Adrenal gland (tissue), 12 donors: ENCODE measurements around the gene AKAP13. TPM values are rescaled to one million over a fixed set of nuclear protein-coding genes. Genes with fewer than 3 reads are reported as not detected.

Source experiments
- DNase-seq, 7 donors: peaks; one replicate each; pipeline ENCODE4 v3.0.0-alpha.2; 2019 to 2020
- H3K27ac ChIP-seq, 5 donors: fragments of 200-600 bp; sonication (generic) in 4 of 5; 1 replicate in 3 of 5; 2 replicates in 2 of 5; pipeline versions ENCODE4 v1.5.1 to v1.8.0; 2016 to 2020; ENCODE audit warnings: mild to moderate bottlenecking in 1 of 5
- H3K27me3 ChIP-seq: fragments of 200-600 bp; 2 replicates; pipeline ENCODE4 v1.8.0; 2021
- H3K36me3 ChIP-seq, 2 donors: fragments of 200-600 bp; replicated peaks in 1 of 2; 1 replicate in 1 of 2; 2 replicates in 1 of 2; pipeline versions ENCODE4 v1.5.1 to v1.8.0; 2018 to 2022
- H3K4me1 ChIP-seq, 2 donors: fragments of 200-600 bp; replicated peaks in 1 of 2; 1 replicate in 1 of 2; 2 replicates in 1 of 2; pipeline versions ENCODE4 v1.5.1 to v1.8.0; 2018 to 2021
- H3K4me3 ChIP-seq, 4 donors: fragments of 200-600 bp; sonication (generic) in 3 of 4; one replicate each; pipeline ENCODE4 v1.5.1; 2016 to 2018
- H3K9me3 ChIP-seq, 3 donors: fragments of 200-600 bp; sonication (generic) in 1 of 3; replicated peaks in 1 of 3; 1 replicate in 2 of 3; 2 replicates in 1 of 3; pipeline versions ENCODE4 v1.5.1 to v1.8.0; 2016 to 2021
- POLR2A ChIP-seq, 2 donors: fragments of 450-650 bp; IDR thresholded peaks; one replicate each; pipeline ENCODE4 v1.6.1; 2017; ENCODE audit warnings: antibody characterized with exemption in 2 of 2, mild to moderate bottlenecking in 2 of 2, moderate library complexity in 1 of 2
- WGBS, 4 donors: extraction: QIAGEN DNeasy Blood & Tissue Kit in 2 of 4; methylation state at CpG; one replicate each; pipeline versions ENCODE4 v1.1.5 to v1.1.7; 2013 to 2017; 5-methylcytosine and 5-hydroxymethylcytosine counted together
- intact Hi-C, 2 donors: fragments of 100-400 bp; cut with DNase I; formaldehyde crosslinking; loops; one replicate each; pipeline versions ENCODE4 v1.14.1 to v1.15.0; 2022 to 2023
- polyA plus RNA-seq, 3 donors: library from polyadenylated mRNA; stranded (reverse); fragments of 200-250 nt in 2 of 3; fragments of 350-450 nt in 1 of 3; fragmentation: Illumina TruSeq in 1 of 3; extraction: RNeasy Lipid Tissue Mini Kit (QIAGEN cat#74804) in 1 of 3; gene quantifications; one replicate each; pipeline ENCODE4 v1.2.3, GENCODE V29; 2013 to 2014
- total RNA-seq, 9 donors: library from RNA; depleted of rRNA in 4 of 9; stranded (reverse); fragments of >200 nt in 4 of 9; fragments of 120-200 nt in 1 of 9; fragmentation: NEBNext Ultra II Directional in 1 of 9; extraction: Animal tissue kit (Norgen Biotek cat#: 25700) in 1 of 9; gene quantifications; one replicate each; pipeline versions ENCODE4 v1.1.0 to v1.2.4, GENCODE V29; 2013 to 2023
- TF ChIP-seq, protein P1 (sequence below), 6 experiments: fragments of 450-650 bp in 4 of 6; fragments of 200-600 bp in 2 of 6; sonication (generic) in 1 of 6; IDR thresholded peaks; 1 replicate in 5 of 6; 2 replicates in 1 of 6; pipeline versions ENCODE4 v1.5.1 to v1.8.0; 2016 to 2021; ENCODE audit warnings: antibody characterized with exemption in 6 of 6, mild to moderate bottlenecking in 2 of 6, moderate library complexity in 1 of 6
- donor health status: healthy with polysubstance abuse.
- donor health status: Bipolar disorder and iron deficiency.
- donor health status: DM: yes; HTN: yes; CAD: no.
- donor health status: DM: no; HTN: no; CAD: no.
- donor health status: DM: no; HTN: no; CAD: no.
- donor health status: DM: yes; HTN: yes; CAD: no.

AKAP13 gene
- total and polyA plus RNA-seq, 12 donors: 42.7 to 144 (median 89.2) TPM

GRCh38 chr15:85525755-85526154, 145.4 kb downstream of the AKAP13 start:
- H3K9me3 ChIP-seq: no peaks in the 10 kb centered on the region
- no peaks in the 10 kb centered on the region for H3K36me3 ChIP-seq
- TF ChIP-seq, protein P1, sequence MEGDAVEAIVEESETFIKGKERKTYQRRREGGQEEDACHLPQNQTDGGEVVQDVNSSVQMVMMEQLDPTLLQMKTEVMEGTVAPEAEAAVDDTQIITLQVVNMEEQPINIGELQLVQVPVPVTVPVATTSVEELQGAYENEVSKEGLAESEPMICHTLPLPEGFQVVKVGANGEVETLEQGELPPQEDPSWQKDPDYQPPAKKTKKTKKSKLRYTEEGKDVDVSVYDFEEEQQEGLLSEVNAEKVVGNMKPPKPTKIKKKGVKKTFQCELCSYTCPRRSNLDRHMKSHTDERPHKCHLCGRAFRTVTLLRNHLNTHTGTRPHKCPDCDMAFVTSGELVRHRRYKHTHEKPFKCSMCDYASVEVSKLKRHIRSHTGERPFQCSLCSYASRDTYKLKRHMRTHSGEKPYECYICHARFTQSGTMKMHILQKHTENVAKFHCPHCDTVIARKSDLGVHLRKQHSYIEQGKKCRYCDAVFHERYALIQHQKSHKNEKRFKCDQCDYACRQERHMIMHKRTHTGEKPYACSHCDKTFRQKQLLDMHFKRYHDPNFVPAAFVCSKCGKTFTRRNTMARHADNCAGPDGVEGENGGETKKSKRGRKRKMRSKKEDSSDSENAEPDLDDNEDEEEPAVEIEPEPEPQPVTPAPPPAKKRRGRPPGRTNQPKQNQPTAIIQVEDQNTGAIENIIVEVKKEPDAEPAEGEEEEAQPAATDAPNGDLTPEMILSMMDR (IDR thresholded peaks at IDR 0.05): no peak
- no peak for TF ChIP-seq POLR2A (IDR thresholded peaks at IDR 0.05)
- no peaks in the 10 kb centered on the region for H3K27me3 ChIP-seq
- H3K4me1 ChIP-seq: peaks cover 5 to 22% of the 10 kb centered on the region in 2 donors
- H3K27ac ChIP-seq: no peak overlapping the region
- H3K4me3 ChIP-seq: no peak overlapping the region
- DNase-seq: no peak
- intact Hi-C loops: no loop called here

GRCh38 chr15:85527895-85528294, 147.5 kb downstream of the AKAP13 start:
- TF ChIP-seq POLR2A (IDR thresholded peaks at IDR 0.05): no peak
- TF ChIP-seq, protein P1 (IDR thresholded peaks at IDR 0.05): no peak
- no peaks in the 10 kb centered on the region for H3K9me3 ChIP-seq
- peak overlapping the region in 1 of 5 donors; percentile 21 for H3K27ac ChIP-seq
- peaks cover 5 to 28% of the 10 kb centered on the region in 2 donors for H3K4me1 ChIP-seq
- no peak overlapping the region for H3K4me3 ChIP-seq
- no peak for DNase-seq
- WGBS, 4 donors: 40 to 63% (median 60%) methylated on average over 3 of the region's 3 CpGs
- H3K27me3 ChIP-seq: no peaks in the 10 kb centered on the region
- intact Hi-C loops: no loop called here
- no peaks in the 10 kb centered on the region for H3K36me3 ChIP-seq

- Histone ChIP-seq H3K4me3 (no peak overlapping the region), H3K9me3 (no peaks in the 10 kb centered on the region), H3K4me1 (peaks cover 5 to 43% of the 10 kb centered on the region in 2 donors), H3K27me3 (no peaks in the 10 kb centered on the region), H3K36me3 (no peaks in the 10 kb centered on the region), H3K27ac (no peak overlapping the region)
- 66 to 91% (median 84%) methylated on average over 5 to 7 of the region's 7 CpGs for WGBS, 4 donors
- intact Hi-C loops: no loop called here
- no peak for DNase-seq
- TF ChIP-seq POLR2A (IDR thresholded peaks at IDR 0.05): no peak
- TF ChIP-seq, protein P1 (IDR thresholded peaks at IDR 0.05): no peak
These were observed 149.7 kb downstream of the AKAP13 start for GRCh38 chr15:85530079-85530478.

DNA sequence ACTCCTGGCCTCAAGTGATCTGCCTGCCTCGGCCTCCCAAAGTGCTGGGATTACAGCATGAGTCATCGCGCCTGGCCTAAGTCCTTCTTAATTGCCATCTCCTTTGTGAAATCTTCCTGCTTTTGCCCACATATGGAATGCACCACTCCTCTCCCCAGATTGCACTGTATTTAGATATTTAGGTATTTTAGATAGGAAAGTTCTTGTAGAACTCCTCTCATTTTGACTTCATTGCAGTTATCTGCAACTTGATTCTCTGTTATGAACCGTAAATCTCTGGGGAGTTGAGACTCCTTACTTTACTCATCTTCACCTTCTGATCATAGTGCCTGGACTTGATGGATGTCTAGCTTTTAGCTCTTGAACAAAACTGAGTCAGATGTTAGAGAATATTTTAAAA, 150.7 kb downstream of the AKAP13 start:
- 89 to 93% (median 92%) methylated on average over 4 of the region's 4 CpGs for WGBS, 4 donors
- intact Hi-C loops: no loop called here
- no peak for DNase-seq
- H3K4me3 ChIP-seq: no peak overlapping the region
- peaks cover 5 to 43% of the 10 kb centered on the region in 2 donors for H3K4me1 ChIP-seq
- H3K9me3 ChIP-seq: no peaks in the 10 kb centered on the region
- H3K27ac ChIP-seq: no peak overlapping the region
- no peak for TF ChIP-seq POLR2A (IDR thresholded peaks at IDR 0.05)
- TF ChIP-seq, protein P1 (IDR thresholded peaks at IDR 0.05): no peak
- no peaks in the 10 kb centered on the region for H3K27me3 ChIP-seq
- H3K36me3 ChIP-seq: no peaks in the 10 kb centered on the region
